Body of pancreas (tissue), 4 donors: ENCODE results near the gene FBLN1.

ENCODE experiments used
- CTCF ChIP-seq, 7 experiments: fragments of 450-650 bp in 4 of 7; fragments of 200-600 bp in 3 of 7; sonication (generic) in 3 of 7; IDR thresholded peaks; one replicate each; pipeline ENCODE4 v1.5.1; 2016 to 2019; ENCODE audit warnings: antibody characterized with exemption in 7 of 7
- POLR2A ChIP-seq, 3 donors: fragments of 450-650 bp; IDR thresholded peaks; one replicate each; pipeline ENCODE4 v1.6.1; 2016; ENCODE audit warnings: antibody characterized with exemption in 3 of 3, mild to moderate bottlenecking in 2 of 3

- TF ChIP-seq CTCF (IDR thresholded peaks at IDR 0.05) (no peak), POLR2A (IDR thresholded peaks at IDR 0.05) (no peak)
Measured at GRCh38 chr22:45458532-45458931, 44.2 kb upstream of the FBLN1 start.
